ENCODE measurements around the gene ETV6. TPM values are rescaled to one million over a fixed set of nuclear protein-coding genes. Genes with fewer than 3 reads are reported as not detected.

Gene ETV6
- total RNA-seq, 1 donor from 2014 or later, result 31.4 TPM

- peak overlapping the region; percentile 37 for H3K27ac Mint-ChIP-seq
- peaks cover 48% of the 10 kb centered on the region for H3K36me3 Mint-ChIP-seq
- peaks cover 31% of the 10 kb centered on the region for H3K9me3 Mint-ChIP-seq
- no peak for TF ChIP-seq CTCF (IDR thresholded peaks at IDR 0.05; ENCODE audit: unreplicated experiment)
- peaks cover 17% of the 10 kb centered on the region for H3K4me1 Mint-ChIP-seq
- no peak for DNase-seq (ENCODE audit: low spot score in 2 of 2, unreplicated experiment in 2 of 2)
- no peaks in the 10 kb centered on the region for H3K27me3 Mint-ChIP-seq (ENCODE audit: low read depth)
- no peak overlapping the region for H3K4me3 Mint-ChIP-seq
These were observed 213.3 kb downstream of the ETV6 start for GRCh38 chr12:11862798-11863197.

- TF ChIP-seq CTCF (IDR thresholded peaks at IDR 0.05; ENCODE audit: unreplicated experiment), result no peak
- DNase-seq (ENCODE audit: low spot score in 2 of 2, unreplicated experiment in 2 of 2), result no peak
- Mint-ChIP-seq H3K4me3 (no peak overlapping the region), H3K4me1 (peaks cover 17% of the 10 kb centered on the region), H3K27me3 (ENCODE audit: low read depth) (no peaks in the 10 kb centered on the region), H3K27ac (peak overlapping the region; percentile 83), H3K9me3 (peaks cover 31% of the 10 kb centered on the region), H3K36me3 (peaks cover 49% of the 10 kb centered on the region)
These were observed 214.0 kb downstream of the ETV6 start for GRCh38 chr12:11863478-11863906.

- peaks cover 31% of the 10 kb centered on the region for H3K9me3 Mint-ChIP-seq
- no peak for TF ChIP-seq CTCF (IDR thresholded peaks at IDR 0.05; ENCODE audit: unreplicated experiment)
- no peaks in the 10 kb centered on the region for H3K27me3 Mint-ChIP-seq (ENCODE audit: low read depth)
- no peak overlapping the region for H3K4me3 Mint-ChIP-seq
- peaks cover 45% of the 10 kb centered on the region for H3K36me3 Mint-ChIP-seq
- peak overlapping the region; percentile 44 for H3K27ac Mint-ChIP-seq
- H3K4me1 Mint-ChIP-seq, result peaks cover 17% of the 10 kb centered on the region
- DNase-seq (ENCODE audit: low spot score in 2 of 2, unreplicated experiment in 2 of 2), result no peak
These were observed 214.5 kb downstream of the ETV6 start for GRCh38 chr12:11863988-11864387.

- H3K27ac Mint-ChIP-seq, result no peak overlapping the region
- peaks cover 61% of the 10 kb centered on the region for H3K36me3 Mint-ChIP-seq
- H3K27me3 Mint-ChIP-seq (ENCODE audit: low read depth), result no peaks in the 10 kb centered on the region
- H3K9me3 Mint-ChIP-seq, result peaks cover 31% of the 10 kb centered on the region
- TF ChIP-seq CTCF (IDR thresholded peaks at IDR 0.05; ENCODE audit: unreplicated experiment), result no peak
- no peak for DNase-seq (ENCODE audit: low spot score in 2 of 2, unreplicated experiment in 2 of 2)
- H3K4me1 Mint-ChIP-seq, result peaks cover 17% of the 10 kb centered on the region
- no peak overlapping the region for H3K4me3 Mint-ChIP-seq
These were observed 216.3 kb downstream of the ETV6 start for GRCh38 chr12:11865824-11866223.

GRCh38 chr12:11868027-11868426 lies 218.6 kb downstream of the ETV6 start:
- H3K4me3 Mint-ChIP-seq, result no peak overlapping the region
- no peak overlapping the region for H3K27ac Mint-ChIP-seq
- no peak for TF ChIP-seq CTCF (IDR thresholded peaks at IDR 0.05; ENCODE audit: unreplicated experiment)
- H3K27me3 Mint-ChIP-seq (ENCODE audit: low read depth), result no peaks in the 10 kb centered on the region
- peaks cover 4% of the 10 kb centered on the region for H3K4me1 Mint-ChIP-seq
- no peak for DNase-seq (ENCODE audit: low spot score in 2 of 2, unreplicated experiment in 2 of 2)
- peaks cover 69% of the 10 kb centered on the region for H3K36me3 Mint-ChIP-seq
- peaks cover 31% of the 10 kb centered on the region for H3K9me3 Mint-ChIP-seq

GRCh38 chr12:11869406-11869805 lies 219.9 kb downstream of the ETV6 start:
- H3K27ac Mint-ChIP-seq, result no peak overlapping the region
- no peak overlapping the region for H3K4me3 Mint-ChIP-seq
- TF ChIP-seq CTCF (IDR thresholded peaks at IDR 0.05; ENCODE audit: unreplicated experiment), result no peak
- no peak for DNase-seq (ENCODE audit: low spot score in 2 of 2, unreplicated experiment in 2 of 2)
- peaks cover 64% of the 10 kb centered on the region for H3K36me3 Mint-ChIP-seq
- no peaks in the 10 kb centered on the region for H3K4me1 Mint-ChIP-seq
- peaks cover 28% of the 10 kb centered on the region for H3K9me3 Mint-ChIP-seq
- H3K27me3 Mint-ChIP-seq (ENCODE audit: low read depth), result no peaks in the 10 kb centered on the region
